HCT116 (cell line): ENCODE measurements around the gene DEFB132. TPM values are rescaled to one million over a fixed set of nuclear protein-coding genes. Genes with fewer than 3 reads are reported as not detected.

Experiments
- ATAC-seq: fragments of 200-7000 bp; cut with Tn5 transposase; 2 replicates; pipeline ENCODE4 v1.9.1; 2020; ENCODE audit warnings: mild to moderate bottlenecking, moderate library complexity
- BruUV-seq: library from RNA; stranded (reverse); fragments of 400-500 nt; replicated peaks from 2 replicates; lab custom pipeline; 2021; lab: Mats Ljungman, UMichigan
- CTCF ChIA-PET: fragments of 300-600 bp; sonication (Branson Sonifier 250); formaldehyde crosslinking; loops from one replicate; lab custom pipeline; 2021; ENCODE audit warnings: antibody characterized with exemption; lab: Charles Lee
- POLR2A ChIA-PET: fragments of 300-600, 350-600 bp; sonication (Branson Sonifier 250); formaldehyde crosslinking; loops from one replicate; lab custom pipeline; 2021; ENCODE audit warnings: antibody characterized with exemption; lab: Charles Lee
- RAD21 ChIA-PET, 2 experiments: fragments of 300-600 bp; sonication (Branson Sonifier 250); formaldehyde crosslinking; loops; one replicate each; lab custom pipeline; 2023; ENCODE audit warnings: low total read pairs in 2 of 2; ENCODE audit not compliant: uncharacterized antibody in 2 of 2, unreplicated experiment in 2 of 2, low non-redundant PET in 1 of 2; lab: Charles Lee
- DNase-seq: peaks from one replicate; pipeline ENCODE4 v3.0.0-alpha.2; 2010; ENCODE audit warnings: low read depth, low spot score
- H2AFZ ChIP-seq: fragments of 200-600 bp; shearing (Covaris generic), sonication (generic); 2 replicates; pipeline ENCODE4 v1.6.1; 2017; ENCODE audit warnings: low read depth, mixed run types, mixed read lengths, antibody characterized with exemption, low read length; ENCODE audit not compliant: poor library complexity, severe bottlenecking
- H3K27ac ChIP-seq: 2 replicates; pipeline ENCODE4 v1.5.1; 2012; ENCODE audit warnings: low read depth, low read length
- H3K27me3 ChIP-seq: fragments of 200-600 bp; sonication (generic); 2 replicates; pipeline ENCODE4 v1.6.1; 2016; ENCODE audit warnings: mixed run types, low read length, mixed read lengths; ENCODE audit not compliant: insufficient read depth
- H3K36me3 ChIP-seq, 2 experiments: fragments of 200-500 bp in 1 of 2; fragments of 200-600 bp in 1 of 2; sonication (Bioruptor generic) in 1 of 2; sonication (generic) in 1 of 2; 2 replicates each; pipeline versions ENCODE4 v1.5.1 to v1.6.1; 2014 to 2016; ENCODE audit warnings: low read length in 2 of 2, inconsistent platforms in 1 of 2, mixed read lengths in 1 of 2, mixed run types in 1 of 2; ENCODE audit not compliant: insufficient read depth in 2 of 2, control insufficient read depth in 1 of 2
- H3K4me1 ChIP-seq, 2 experiments: fragments of 200-600 bp in 1 of 2; sonication (generic) in 1 of 2; 2 replicates each; pipeline versions ENCODE4 v1.5.1 to v1.6.1; 2012 to 2017; ENCODE audit warnings: low read length in 2 of 2, inconsistent platforms in 1 of 2, mild to moderate bottlenecking in 1 of 2, mixed read lengths in 1 of 2, mixed run types in 1 of 2, moderate library complexity in 1 of 2; ENCODE audit not compliant: insufficient read depth in 2 of 2, control insufficient read depth in 1 of 2
- H3K4me2 ChIP-seq: fragments of 200-600 bp; sonication (generic); 2 replicates; pipeline ENCODE4 v1.6.1; 2017; ENCODE audit warnings: mixed run types, low read length, mixed read lengths
- H3K4me3 ChIP-seq, 2 experiments: fragments of 200-600 bp in 1 of 2; sonication (generic) in 1 of 2; replicated peaks in 1 of 2; 2 replicates each; pipeline ENCODE4 v1.5.1; 2011 to 2016; ENCODE audit warnings: low read length in 2 of 2, control low read depth in 1 of 2, low read depth in 1 of 2, mild to moderate bottlenecking in 1 of 2, mixed read lengths in 1 of 2, mixed run types in 1 of 2
- H3K79me2 ChIP-seq: fragments of 200-600 bp; sonication (generic); 2 replicates; pipeline ENCODE4 v1.6.1; 2017; ENCODE audit warnings: mild to moderate bottlenecking, mixed run types, low read length, moderate library complexity, mixed read lengths; ENCODE audit not compliant: insufficient read depth
- H3K9ac ChIP-seq: fragments of 200-600 bp; sonication (generic); 2 replicates; pipeline ENCODE4 v1.6.1; 2016; ENCODE audit warnings: low read length, mixed read lengths
- H3K9me2 ChIP-seq: fragments of 200-600 bp; sonication (generic), shearing (Covaris generic); 2 replicates; pipeline ENCODE4 v1.6.1; 2017; ENCODE audit warnings: mixed run types, mild to moderate bottlenecking, moderate library complexity; ENCODE audit not compliant: insufficient read depth
- H3K9me3 ChIP-seq, 2 experiments: fragments of 200-500 bp in 1 of 2; fragments of 200-600 bp in 1 of 2; sonication (Bioruptor generic) in 1 of 2; sonication (generic) in 1 of 2; 2 replicates each; pipeline ENCODE4 v1.6.1; 2014 to 2017; ENCODE audit warnings: low read length in 2 of 2, mixed read lengths in 2 of 2, inconsistent platforms in 1 of 2, low read depth in 1 of 2, mild to moderate bottlenecking in 1 of 2, mixed run types in 1 of 2, moderate library complexity in 1 of 2; ENCODE audit not compliant: control insufficient read depth in 1 of 2, insufficient read depth in 1 of 2
- H4K20me1 ChIP-seq: fragments of 200-600 bp; sonication (generic), shearing (Covaris generic); 2 replicates; pipeline ENCODE4 v1.6.1; 2017; ENCODE audit warnings: mixed run types, mild to moderate bottlenecking, moderate library complexity; ENCODE audit not compliant: insufficient read depth
- CEBPB ChIP-seq: IDR thresholded peaks from 2 replicates; pipeline ENCODE4 v1.6.1; 2012; ENCODE audit warnings: low read depth
- CTCF ChIP-seq, 3 experiments: fragments of 200-600 bp in 1 of 3; sonication (generic) in 1 of 3; IDR thresholded peaks in 2 of 3; conservative IDR thresholded peaks in 1 of 3; 2 replicates each; pipeline ENCODE4 v1.5.1; 2012 to 2017; ENCODE audit warnings: low read depth in 2 of 3, low read length in 2 of 3, antibody characterized with exemption in 1 of 3, borderline replicate concordance in 1 of 3, control low read depth in 1 of 3, mild to moderate bottlenecking in 1 of 3, mixed read lengths in 1 of 3, mixed run types in 1 of 3, moderate library complexity in 1 of 3; ENCODE audit not compliant: insufficient read depth in 1 of 3
- ELF1 ChIP-seq: IDR thresholded peaks from 2 replicates; pipeline ENCODE4 v1.6.1; 2012; ENCODE audit warnings: low read depth, borderline replicate concordance
- EZH2 ChIP-seq: fragments of 200-600 bp; sonication (generic); IDR thresholded peaks from 2 replicates; pipeline ENCODE4 v1.6.1; 2017; ENCODE audit warnings: antibody characterized with exemption, mixed run types
- EZH2phosphoT487 ChIP-seq: fragments of 200-600 bp; IDR thresholded peaks from 2 replicates; pipeline ENCODE4 v1.6.1; 2018; ENCODE audit warnings: antibody characterized with exemption, borderline replicate concordance
- FOSL1 ChIP-seq: IDR thresholded peaks from 2 replicates; pipeline ENCODE4 v1.6.1; 2012; ENCODE audit warnings: low read depth
- POLR2A ChIP-seq: IDR thresholded peaks from 2 replicates; pipeline ENCODE4 v1.7.0; 2011; ENCODE audit warnings: borderline replicate concordance; ENCODE audit not compliant: insufficient read depth, insufficient read length; ENCODE audit errors: extremely low read depth
- SRF ChIP-seq: IDR thresholded peaks from 2 replicates; pipeline ENCODE4 v1.6.1; 2012; ENCODE audit warnings: low read depth
- ZBTB33 ChIP-seq: IDR thresholded peaks from 2 replicates; pipeline ENCODE4 v1.6.1; 2011; ENCODE audit warnings: mild to moderate bottlenecking, low read length, moderate library complexity; ENCODE audit not compliant: insufficient replicate concordance; ENCODE audit errors: extremely low read depth
- ZFX ChIP-seq: fragments of 450-650 bp; IDR thresholded peaks from 2 replicates; pipeline ENCODE4 v1.6.1; 2017
- intact Hi-C: fragments of 100-400 bp; cut with micrococcal nuclease; formaldehyde crosslinking; loops from 2 replicates; pipeline ENCODE4 v1.10.0; 2022
- total RNA-seq: library from RNA; stranded (reverse); gene quantifications from one replicate; pipeline ENCODE4 v1.2.1, GENCODE V29; 2021; ENCODE audit not compliant: unreplicated experiment
- TF ChIP-seq, protein P1 (sequence below): IDR thresholded peaks from 2 replicates; pipeline ENCODE4 v1.6.1; 2012; ENCODE audit warnings: low read depth
- TF ChIP-seq, protein P2 (sequence below): IDR thresholded peaks from 2 replicates; pipeline ENCODE4 v1.6.1; 2012

Gene DEFB132
- total RNA-seq, 1 experiment from 2014 or later = not detected

DNA sequence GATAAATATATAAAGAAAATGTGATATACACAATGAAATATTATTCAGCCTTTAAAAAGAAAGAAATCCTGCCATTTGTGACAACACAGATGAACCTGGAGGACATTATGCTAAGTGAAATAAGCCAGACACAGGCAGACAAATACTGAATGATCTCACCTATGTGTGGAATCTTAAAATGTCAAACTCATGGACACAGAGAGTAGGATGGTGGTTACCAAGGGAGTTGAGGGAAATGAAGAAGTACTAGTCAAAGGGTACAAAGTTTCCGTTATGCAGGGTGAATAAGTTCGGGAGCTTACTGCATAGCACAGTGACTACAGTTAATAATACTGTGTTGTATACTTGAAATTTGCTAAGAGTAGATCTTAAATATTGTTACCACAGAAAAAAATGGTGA, 14.6 kb upstream of the DEFB132 start:
- Histone ChIP-seq H4K20me1 (no peaks in the 10 kb centered on the region), H3K27me3 (peaks cover 6% of the 10 kb centered on the region; the same call in 1 of the 2 replicates), H3K27ac (no peak overlapping the region), H3K9me2 (no peaks in the 10 kb centered on the region), H2AFZ (no peak overlapping the region), H3K4me1 (no peaks in the 10 kb centered on the region), H3K79me2 (no peaks in the 10 kb centered on the region), H3K9me3 (no peaks in the 10 kb centered on the region), H3K4me3 (no peak overlapping the region), H3K36me3 (no peaks in the 10 kb centered on the region), H3K9ac (no peak overlapping the region), H3K4me2 (no peak overlapping the region)
- ATAC-seq (no peak), DNase-seq (no peak)
- BruUV-seq = no TSS peak
- TF ChIP-seq SRF = no peak
- TF ChIP-seq ZBTB33 = no peak
- TF ChIP-seq POLR2A = no peak
- TF ChIP-seq, protein P1, sequence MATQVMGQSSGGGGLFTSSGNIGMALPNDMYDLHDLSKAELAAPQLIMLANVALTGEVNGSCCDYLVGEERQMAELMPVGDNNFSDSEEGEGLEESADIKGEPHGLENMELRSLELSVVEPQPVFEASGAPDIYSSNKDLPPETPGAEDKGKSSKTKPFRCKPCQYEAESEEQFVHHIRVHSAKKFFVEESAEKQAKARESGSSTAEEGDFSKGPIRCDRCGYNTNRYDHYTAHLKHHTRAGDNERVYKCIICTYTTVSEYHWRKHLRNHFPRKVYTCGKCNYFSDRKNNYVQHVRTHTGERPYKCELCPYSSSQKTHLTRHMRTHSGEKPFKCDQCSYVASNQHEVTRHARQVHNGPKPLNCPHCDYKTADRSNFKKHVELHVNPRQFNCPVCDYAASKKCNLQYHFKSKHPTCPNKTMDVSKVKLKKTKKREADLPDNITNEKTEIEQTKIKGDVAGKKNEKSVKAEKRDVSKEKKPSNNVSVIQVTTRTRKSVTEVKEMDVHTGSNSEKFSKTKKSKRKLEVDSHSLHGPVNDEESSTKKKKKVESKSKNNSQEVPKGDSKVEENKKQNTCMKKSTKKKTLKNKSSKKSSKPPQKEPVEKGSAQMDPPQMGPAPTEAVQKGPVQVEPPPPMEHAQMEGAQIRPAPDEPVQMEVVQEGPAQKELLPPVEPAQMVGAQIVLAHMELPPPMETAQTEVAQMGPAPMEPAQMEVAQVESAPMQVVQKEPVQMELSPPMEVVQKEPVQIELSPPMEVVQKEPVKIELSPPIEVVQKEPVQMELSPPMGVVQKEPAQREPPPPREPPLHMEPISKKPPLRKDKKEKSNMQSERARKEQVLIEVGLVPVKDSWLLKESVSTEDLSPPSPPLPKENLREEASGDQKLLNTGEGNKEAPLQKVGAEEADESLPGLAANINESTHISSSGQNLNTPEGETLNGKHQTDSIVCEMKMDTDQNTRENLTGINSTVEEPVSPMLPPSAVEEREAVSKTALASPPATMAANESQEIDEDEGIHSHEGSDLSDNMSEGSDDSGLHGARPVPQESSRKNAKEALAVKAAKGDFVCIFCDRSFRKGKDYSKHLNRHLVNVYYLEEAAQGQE = no peak
- no peak for TF ChIP-seq ELF1
- no peak for TF ChIP-seq ZFX
- no peak for TF ChIP-seq EZH2phosphoT487
- no peak for TF ChIP-seq EZH2
- TF ChIP-seq FOSL1 = no peak
- TF ChIP-seq CEBPB = no peak
- TF ChIP-seq, protein P2, sequence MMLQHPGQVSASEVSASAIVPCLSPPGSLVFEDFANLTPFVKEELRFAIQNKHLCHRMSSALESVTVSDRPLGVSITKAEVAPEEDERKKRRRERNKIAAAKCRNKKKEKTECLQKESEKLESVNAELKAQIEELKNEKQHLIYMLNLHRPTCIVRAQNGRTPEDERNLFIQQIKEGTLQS = no peak
- TF ChIP-seq CTCF (IDR thresholded peaks at IDR 0.05 in 2 of 3, conservative IDR thresholded peaks at IDR 0.05 in 1 of 3; ENCODE audit: borderline replicate concordance in 1 of 3, insufficient read depth in 1 of 3, low read depth in 2 of 3, low read length in 2 of 3) = no peak
- ChIA-PET CTCF (no interaction called here), POLR2A (no interaction called here), RAD21 (no interaction called here)
- intact Hi-C loops = no loop called here
